Mesenchymal stem cell (in vitro differentiated cells and primary cell): Measurements from ENCODE around the gene CEACAM19.

Experiments
- DNase-seq: peaks from one replicate; pipeline ENCODE4 v3.0.0-alpha.2; 2013
- H2AFZ ChIP-seq: one replicate; pipeline ENCODE4 v1.6.1; 2013; ENCODE audit warnings: low read depth, mild to moderate bottlenecking, control low read depth, inconsistent platforms, low read length, moderate library complexity
- H2AK5ac ChIP-seq: 2 replicates; pipeline ENCODE4 v1.6.1; 2013; ENCODE audit warnings: low read length, moderate library complexity, mild to moderate bottlenecking, inconsistent platforms; ENCODE audit not compliant: severe bottlenecking
- H2BK120ac ChIP-seq: one replicate; pipeline ENCODE4 v1.6.1; 2013; ENCODE audit warnings: low read depth, mild to moderate bottlenecking, inconsistent platforms, low read length, moderate library complexity
- H2BK12ac ChIP-seq, 2 experiments: one replicate each; pipeline ENCODE4 v1.6.1; 2013; ENCODE audit warnings: inconsistent platforms in 2 of 2, low read length in 2 of 2, mild to moderate bottlenecking in 2 of 2, moderate library complexity in 2 of 2, control low read depth in 1 of 2
- H2BK15ac ChIP-seq: one replicate; pipeline ENCODE4 v1.6.1; 2013; ENCODE audit warnings: mild to moderate bottlenecking, low read depth, inconsistent platforms; ENCODE audit not compliant: poor library complexity, severe bottlenecking
- H2BK5ac ChIP-seq: 2 replicates; pipeline ENCODE4 v1.6.1; 2013; ENCODE audit warnings: low read depth, mild to moderate bottlenecking, low read length, control low read depth, inconsistent platforms; ENCODE audit not compliant: poor library complexity, severe bottlenecking
- H3K14ac ChIP-seq, 2 experiments: one replicate each; pipeline ENCODE4 v1.6.1; 2013; ENCODE audit warnings: inconsistent platforms in 2 of 2, low read length in 2 of 2, control low read depth in 1 of 2, mild to moderate bottlenecking in 1 of 2, moderate library complexity in 1 of 2
- H3K18ac ChIP-seq, 2 experiments: one replicate each; pipeline ENCODE4 v1.6.1; 2013; ENCODE audit warnings: inconsistent platforms in 2 of 2, low read length in 2 of 2, control low read depth in 1 of 2, low read depth in 1 of 2, mild to moderate bottlenecking in 1 of 2
- H3K23ac ChIP-seq, 2 experiments: one replicate each; pipeline ENCODE4 v1.6.1; 2013; ENCODE audit warnings: inconsistent platforms in 2 of 2, low read length in 2 of 2, mild to moderate bottlenecking in 2 of 2, moderate library complexity in 2 of 2, control low read depth in 1 of 2
- H3K27ac ChIP-seq: 2 replicates; pipeline ENCODE4 v1.5.1; 2013; ENCODE audit warnings: mild to moderate bottlenecking, moderate library complexity, low read length, control low read depth, inconsistent platforms; ENCODE audit not compliant: poor library complexity, severe bottlenecking
- H3K27me3 ChIP-seq, 2 experiments: 2 replicates each; pipeline versions ENCODE4 v1.6.1 to v1.7.0; 2013; ENCODE audit warnings: low read length in 2 of 2, mild to moderate bottlenecking in 2 of 2, moderate library complexity in 2 of 2, control low read depth in 1 of 2, inconsistent platforms in 1 of 2; ENCODE audit not compliant: control insufficient read depth in 1 of 2, insufficient read depth in 1 of 2
- H3K36me3 ChIP-seq, 2 experiments: 2 replicates each; pipeline versions ENCODE4 v1.6.1 to v1.7.0; 2013; ENCODE audit warnings: low read length in 2 of 2, control low read depth in 1 of 2, inconsistent platforms in 1 of 2, low read depth in 1 of 2, mild to moderate bottlenecking in 1 of 2; ENCODE audit not compliant: insufficient read depth in 2 of 2, control insufficient read depth in 1 of 2
- H3K4ac ChIP-seq, 2 experiments: one replicate each; pipeline ENCODE4 v1.6.1; 2013; ENCODE audit warnings: inconsistent platforms in 2 of 2, low read length in 2 of 2, mild to moderate bottlenecking in 2 of 2, moderate library complexity in 2 of 2, control low read depth in 1 of 2, low read depth in 1 of 2
- H3K4me1 ChIP-seq: 2 replicates; pipeline ENCODE4 v1.6.1; 2013; ENCODE audit warnings: low read depth, low read length, control low read depth; ENCODE audit not compliant: control insufficient read depth, insufficient read depth
- H3K4me2 ChIP-seq: 2 replicates; pipeline ENCODE4 v1.6.1; 2013; ENCODE audit warnings: low read length, mild to moderate bottlenecking, inconsistent platforms; ENCODE audit not compliant: poor library complexity, severe bottlenecking
- H3K4me3 ChIP-seq, 2 experiments: 2 replicates each; pipeline versions ENCODE4 v1.5.1 to v1.7.0; 2013; ENCODE audit warnings: low read length in 2 of 2, mild to moderate bottlenecking in 2 of 2, control low read depth in 1 of 2, low read depth in 1 of 2; ENCODE audit not compliant: insufficient read depth in 1 of 2
- H3K79me1 ChIP-seq: replicated peaks from 2 replicates; pipeline ENCODE4 v1.6.1; 2013; ENCODE audit warnings: mild to moderate bottlenecking, control low read depth, low read length, inconsistent platforms; ENCODE audit not compliant: poor library complexity, severe bottlenecking
- H3K9ac ChIP-seq: 2 replicates; pipeline ENCODE4 v1.7.0; 2013; ENCODE audit warnings: mild to moderate bottlenecking, low read length, moderate library complexity
- H3K9me3 ChIP-seq: 2 replicates; pipeline ENCODE4 v1.7.0; 2013; ENCODE audit warnings: mild to moderate bottlenecking, low read length; ENCODE audit not compliant: control insufficient read depth
- H4K8ac ChIP-seq: one replicate; pipeline ENCODE4 v1.6.1; 2013; ENCODE audit warnings: inconsistent platforms, mild to moderate bottlenecking, low read length, moderate library complexity
- H4K91ac ChIP-seq: one replicate; pipeline ENCODE4 v1.6.1; 2013; ENCODE audit warnings: mild to moderate bottlenecking, low read length, inconsistent platforms
- WGBS: methylation state at CpG from one replicate; pipeline ENCODE4 v1.1.7; 2013; ENCODE audit warnings: mixed read lengths; 5-methylcytosine and 5-hydroxymethylcytosine counted together

CEACAM19 gene

GRCh38 chr19:44662691-44663385 lies 8.4 kb upstream of the CEACAM19 start:
- peak overlapping the region in 1 of 2 experiments; percentile 11 for H3K18ac ChIP-seq
- H3K23ac ChIP-seq, result peak overlapping the region in 1 of 2 experiments; percentile 14
- no peak overlapping the region for H2BK12ac ChIP-seq
- H4K8ac ChIP-seq, result no peak overlapping the region
- no peak overlapping the region for H3K4ac ChIP-seq
- no peak overlapping the region for H3K4me3 ChIP-seq
- H3K9ac ChIP-seq, result no peak overlapping the region
- DNase-seq, result peak; percentile 56
- H3K36me3 ChIP-seq, result peaks cover 50 to 58% of the 10 kb centered on the region in 2 experiments
- no peak overlapping the region for H3K4me2 ChIP-seq
- H3K4me1 ChIP-seq, result no peaks in the 10 kb centered on the region
- no peak overlapping the region for H3K14ac ChIP-seq
- 69% methylated on average over 7 of the region's 7 CpGs for WGBS
- no peak overlapping the region for H2BK120ac ChIP-seq
- no peaks in the 10 kb centered on the region for H3K9me3 ChIP-seq
- no peak overlapping the region for H2BK15ac ChIP-seq
- H2AK5ac ChIP-seq, result no peak overlapping the region
- H2AFZ ChIP-seq, result no peak overlapping the region
- no peak overlapping the region for H4K91ac ChIP-seq
- H3K27me3 ChIP-seq, result no peaks in the 10 kb centered on the region
- H3K79me1 ChIP-seq, result peaks cover 17% of the 10 kb centered on the region
- no peak overlapping the region for H3K27ac ChIP-seq
- no peak overlapping the region for H2BK5ac ChIP-seq

- H2BK12ac ChIP-seq, result no peak overlapping the region
- H2AFZ ChIP-seq, result no peak overlapping the region
- H3K14ac ChIP-seq, result no peak overlapping the region
- no peak overlapping the region for H3K4ac ChIP-seq
- no peak overlapping the region for H2BK15ac ChIP-seq
- H3K4me3 ChIP-seq, result no peak overlapping the region
- 98% methylated on average over 5 of the region's 5 CpGs for WGBS
- H2AK5ac ChIP-seq, result no peak overlapping the region
- no peak overlapping the region for H3K18ac ChIP-seq
- H4K91ac ChIP-seq, result no peak overlapping the region
- DNase-seq, result no peak
- no peaks in the 10 kb centered on the region for H3K9me3 ChIP-seq
- H3K27me3 ChIP-seq, result no peaks in the 10 kb centered on the region
- no peak overlapping the region for H3K27ac ChIP-seq
- H3K23ac ChIP-seq, result no peak overlapping the region
- no peaks in the 10 kb centered on the region for H3K4me1 ChIP-seq
- H4K8ac ChIP-seq, result no peak overlapping the region
- H2BK5ac ChIP-seq, result no peak overlapping the region
- H3K79me1 ChIP-seq, result peaks cover 8% of the 10 kb centered on the region
- no peak overlapping the region for H3K4me2 ChIP-seq
- H2BK120ac ChIP-seq, result no peak overlapping the region
- H3K36me3 ChIP-seq, result peaks cover 38 to 48% of the 10 kb centered on the region in 2 experiments
- H3K9ac ChIP-seq, result no peak overlapping the region
Measured at GRCh38 chr19:44663996-44664395, 7.3 kb upstream of the CEACAM19 start.

- H3K14ac ChIP-seq, result no peak overlapping the region
- H3K79me1 ChIP-seq, result peaks cover 3% of the 10 kb centered on the region
- H2BK15ac ChIP-seq, result no peak overlapping the region
- no peak overlapping the region for H3K23ac ChIP-seq
- no peak overlapping the region for H3K27ac ChIP-seq
- H3K36me3 ChIP-seq, result peaks cover 30 to 38% of the 10 kb centered on the region in 2 experiments
- H3K9me3 ChIP-seq, result no peaks in the 10 kb centered on the region
- no peak overlapping the region for H3K18ac ChIP-seq
- H3K9ac ChIP-seq, result no peak overlapping the region
- no peak overlapping the region for H4K8ac ChIP-seq
- H3K27me3 ChIP-seq, result no peaks in the 10 kb centered on the region
- H2AFZ ChIP-seq, result no peak overlapping the region
- H2AK5ac ChIP-seq, result no peak overlapping the region
- no peak overlapping the region for H3K4ac ChIP-seq
- WGBS, result 99% methylated on average over 8 of the region's 10 CpGs
- H3K4me2 ChIP-seq, result no peak overlapping the region
- no peak overlapping the region for H2BK5ac ChIP-seq
- H3K4me3 ChIP-seq, result no peak overlapping the region
- H2BK120ac ChIP-seq, result no peak overlapping the region
- no peak overlapping the region for H4K91ac ChIP-seq
- no peak overlapping the region for H2BK12ac ChIP-seq
- no peak for DNase-seq
- H3K4me1 ChIP-seq, result no peaks in the 10 kb centered on the region
Measured at GRCh38 chr19:44664976-44665375, 6.3 kb upstream of the CEACAM19 start.

- H3K27me3 ChIP-seq, result no peaks in the 10 kb centered on the region
- no peak overlapping the region for H3K4me2 ChIP-seq
- no peak overlapping the region for H2BK5ac ChIP-seq
- H3K23ac ChIP-seq, result no peak overlapping the region
- H4K91ac ChIP-seq, result no peak overlapping the region
- H3K27ac ChIP-seq, result no peak overlapping the region
- 95% methylated on average over 6 of the region's 7 CpGs for WGBS
- H3K4ac ChIP-seq, result no peak overlapping the region
- H3K9me3 ChIP-seq, result no peaks in the 10 kb centered on the region
- no peaks in the 10 kb centered on the region for H3K79me1 ChIP-seq
- no peak overlapping the region for H3K18ac ChIP-seq
- H3K36me3 ChIP-seq, result peaks cover 12 to 21% of the 10 kb centered on the region in 2 experiments
- no peak overlapping the region for H4K8ac ChIP-seq
- DNase-seq, result no peak
- no peak overlapping the region for H2AK5ac ChIP-seq
- H2AFZ ChIP-seq, result no peak overlapping the region
- H3K9ac ChIP-seq, result no peak overlapping the region
- no peak overlapping the region for H3K4me3 ChIP-seq
- H2BK15ac ChIP-seq, result no peak overlapping the region
- H3K4me1 ChIP-seq, result no peaks in the 10 kb centered on the region
- no peak overlapping the region for H3K14ac ChIP-seq
- H2BK120ac ChIP-seq, result no peak overlapping the region
- no peak overlapping the region for H2BK12ac ChIP-seq
Measured at GRCh38 chr19:44666852-44667556, 4.3 kb upstream of the CEACAM19 start.
